ENCODE measurements around the gene RPRD1B.

The RPRD1B gene

GRCh38 chr20:38033330-38034107 is at the start of gene RPRD1B, which contains the start of gene TTI1:
TSS of gene RPRD1B (plus strand) at chr20:38033746. CDS start at chr20:38033948, 202 bp downstream.
TSS of gene TTI1 (minus strand) at chr20:38033456. CDS start at chr20:38013816, 19,640 bp downstream.
- H3K27me3 ChIP-seq (ENCODE audit: control insufficient read depth in 1 of 2, insufficient read depth in 2 of 2, low read length in 2 of 2): no peaks in the 10 kb centered on the region
- peak within 1 kb of the TSS; percentile 89 for H3K27ac ChIP-seq (ENCODE audit: low read depth, low read length)
- peak within 1 kb of the TSS; percentile 93 to 97 for H3K4me3 ChIP-seq (ENCODE audit: low read depth in 1 of 2, low read length in 2 of 2)
- peak within 1 kb of the TSS; percentile 88 to 99 for H3K9ac ChIP-seq (ENCODE audit: low read depth in 1 of 2, low read length in 2 of 2)
- H3K36me3 ChIP-seq (ENCODE audit: control insufficient read depth in 1 of 2, insufficient read depth in 2 of 2, low read length in 2 of 2): peaks cover 4 to 6% of the 10 kb centered on the region in 2 donors
- H3K9me3 ChIP-seq (ENCODE audit: control insufficient read depth in 1 of 2, low read length in 2 of 2): no peaks in the 10 kb centered on the region
- peaks cover 43 to 49% of the 10 kb centered on the region in 2 donors for H3K4me1 ChIP-seq (ENCODE audit: control insufficient read depth in 1 of 2, insufficient read depth in 2 of 2, low read length in 2 of 2)

- Histone ChIP-seq H3K9me3 (ENCODE audit: control insufficient read depth in 1 of 2, low read length in 2 of 2) (no peaks in the 10 kb centered on the region), H3K36me3 (ENCODE audit: control insufficient read depth in 1 of 2, insufficient read depth in 2 of 2, low read length in 2 of 2) (peaks cover 4 to 12% of the 10 kb centered on the region in 2 donors), H3K9ac (ENCODE audit: low read depth in 1 of 2, low read length in 2 of 2) (no peak overlapping the region), H3K27me3 (ENCODE audit: control insufficient read depth in 1 of 2, insufficient read depth in 2 of 2, low read length in 2 of 2) (no peaks in the 10 kb centered on the region), H3K27ac (ENCODE audit: low read depth, low read length) (no peak overlapping the region), H3K4me3 (ENCODE audit: low read depth in 1 of 2, low read length in 2 of 2) (no peak overlapping the region), H3K4me1 (ENCODE audit: control insufficient read depth in 1 of 2, insufficient read depth in 2 of 2, low read length in 2 of 2) (peaks cover 26 to 33% of the 10 kb centered on the region in 2 donors)
Observed at GRCh38 chr20:37984018-37984785, 49.3 kb upstream of the RPRD1B start.

- Histone ChIP-seq H3K4me1 (ENCODE audit: control insufficient read depth in 1 of 2, insufficient read depth in 2 of 2, low read length in 2 of 2) (peaks cover 44 to 48% of the 10 kb centered on the region in 2 donors), H3K36me3 (ENCODE audit: control insufficient read depth in 1 of 2, insufficient read depth in 2 of 2, low read length in 2 of 2) (peaks cover 4 to 12% of the 10 kb centered on the region in 2 donors), H3K27ac (ENCODE audit: low read depth, low read length) (no peak overlapping the region), H3K27me3 (ENCODE audit: control insufficient read depth in 1 of 2, insufficient read depth in 2 of 2, low read length in 2 of 2) (no peaks in the 10 kb centered on the region), H3K4me3 (ENCODE audit: low read depth in 1 of 2, low read length in 2 of 2) (no peak overlapping the region), H3K9me3 (ENCODE audit: control insufficient read depth in 1 of 2, low read length in 2 of 2) (no peaks in the 10 kb centered on the region), H3K9ac (ENCODE audit: low read depth in 1 of 2, low read length in 2 of 2) (no peak overlapping the region)
Observed at GRCh38 chr20:37986044-37986858, 47.3 kb upstream of the RPRD1B start.

GRCh38 chr20:37986873-37987601 is 46.5 kb upstream of the RPRD1B start:
- peaks cover 0 to 6% of the 10 kb centered on the region in 2 donors for H3K36me3 ChIP-seq (ENCODE audit: control insufficient read depth in 1 of 2, insufficient read depth in 2 of 2, low read length in 2 of 2)
- no peak overlapping the region for H3K27ac ChIP-seq (ENCODE audit: low read depth, low read length)
- no peaks in the 10 kb centered on the region for H3K27me3 ChIP-seq (ENCODE audit: control insufficient read depth in 1 of 2, insufficient read depth in 2 of 2, low read length in 2 of 2)
- H3K9me3 ChIP-seq (ENCODE audit: control insufficient read depth in 1 of 2, low read length in 2 of 2): no peaks in the 10 kb centered on the region
- no peak overlapping the region for H3K9ac ChIP-seq (ENCODE audit: low read depth in 1 of 2, low read length in 2 of 2)
- no peak overlapping the region for H3K4me3 ChIP-seq (ENCODE audit: low read depth in 1 of 2, low read length in 2 of 2)
- peaks cover 44 to 48% of the 10 kb centered on the region in 2 donors for H3K4me1 ChIP-seq (ENCODE audit: control insufficient read depth in 1 of 2, insufficient read depth in 2 of 2, low read length in 2 of 2)

GRCh38 chr20:37987602-37988290 is 45.8 kb upstream of the RPRD1B start:
- Histone ChIP-seq H3K27ac (ENCODE audit: low read depth, low read length) (no peak overlapping the region), H3K4me1 (ENCODE audit: control insufficient read depth in 1 of 2, insufficient read depth in 2 of 2, low read length in 2 of 2) (peaks cover 47 to 51% of the 10 kb centered on the region in 2 donors)

GRCh38 chr20:37988306-37988954 is 45.1 kb upstream of the RPRD1B start:
- no peak overlapping the region for H3K27ac ChIP-seq (ENCODE audit: low read depth, low read length)
- peaks cover 48 to 53% of the 10 kb centered on the region in 2 donors for H3K4me1 ChIP-seq (ENCODE audit: control insufficient read depth in 1 of 2, insufficient read depth in 2 of 2, low read length in 2 of 2)

More at GRCh38 chr20:37987602-37988290, 45.8 kb upstream of the RPRD1B start:
- Histone ChIP-seq H3K9ac (ENCODE audit: low read depth in 1 of 2, low read length in 2 of 2) (no peak overlapping the region), H3K4me3 (ENCODE audit: low read depth in 1 of 2, low read length in 2 of 2) (no peak overlapping the region), H3K36me3 (ENCODE audit: control insufficient read depth in 1 of 2, insufficient read depth in 2 of 2, low read length in 2 of 2) (peaks cover 0 to 6% of the 10 kb centered on the region in 2 donors), H3K27me3 (ENCODE audit: control insufficient read depth in 1 of 2, insufficient read depth in 2 of 2, low read length in 2 of 2) (no peaks in the 10 kb centered on the region), H3K9me3 (ENCODE audit: control insufficient read depth in 1 of 2, low read length in 2 of 2) (no peaks in the 10 kb centered on the region)

GRCh38 chr20:37989601-37990295 is 43.8 kb upstream of the RPRD1B start:
- Histone ChIP-seq H3K9ac (ENCODE audit: low read depth in 1 of 2, low read length in 2 of 2) (no peak overlapping the region), H3K4me1 (ENCODE audit: control insufficient read depth in 1 of 2, insufficient read depth in 2 of 2, low read length in 2 of 2) (peaks cover 48 to 53% of the 10 kb centered on the region in 2 donors), H3K27ac (ENCODE audit: low read depth, low read length) (no peak overlapping the region)

More at GRCh38 chr20:37988306-37988954, 45.1 kb upstream of the RPRD1B start:
- Histone ChIP-seq H3K9me3 (ENCODE audit: control insufficient read depth in 1 of 2, low read length in 2 of 2) (no peaks in the 10 kb centered on the region), H3K27me3 (ENCODE audit: control insufficient read depth in 1 of 2, insufficient read depth in 2 of 2, low read length in 2 of 2) (no peaks in the 10 kb centered on the region), H3K4me3 (ENCODE audit: low read depth in 1 of 2, low read length in 2 of 2) (no peak overlapping the region), H3K36me3 (ENCODE audit: control insufficient read depth in 1 of 2, insufficient read depth in 2 of 2, low read length in 2 of 2) (peaks cover 0 to under 1% of the 10 kb centered on the region in 2 donors), H3K9ac (ENCODE audit: low read depth in 1 of 2, low read length in 2 of 2) (no peak overlapping the region)

GRCh38 chr20:37990571-37991151 is 42.9 kb upstream of the RPRD1B start:
- H3K27ac ChIP-seq (ENCODE audit: low read depth, low read length): no peak overlapping the region
- H3K27me3 ChIP-seq (ENCODE audit: control insufficient read depth in 1 of 2, insufficient read depth in 2 of 2, low read length in 2 of 2): no peaks in the 10 kb centered on the region
- H3K36me3 ChIP-seq (ENCODE audit: control insufficient read depth in 1 of 2, insufficient read depth in 2 of 2, low read length in 2 of 2): peaks cover 6 to 20% of the 10 kb centered on the region in 2 donors
- H3K9me3 ChIP-seq (ENCODE audit: control insufficient read depth in 1 of 2, low read length in 2 of 2): no peaks in the 10 kb centered on the region
- H3K4me1 ChIP-seq (ENCODE audit: control insufficient read depth in 1 of 2, insufficient read depth in 2 of 2, low read length in 2 of 2): peaks cover 47 to 52% of the 10 kb centered on the region in 2 donors
- H3K9ac ChIP-seq (ENCODE audit: low read depth in 1 of 2, low read length in 2 of 2): no peak overlapping the region
- no peak overlapping the region for H3K4me3 ChIP-seq (ENCODE audit: low read depth in 1 of 2, low read length in 2 of 2)

More at GRCh38 chr20:37989601-37990295, 43.8 kb upstream of the RPRD1B start:
- peaks cover 0 to 11% of the 10 kb centered on the region in 2 donors for H3K36me3 ChIP-seq (ENCODE audit: control insufficient read depth in 1 of 2, insufficient read depth in 2 of 2, low read length in 2 of 2)
- no peak overlapping the region for H3K4me3 ChIP-seq (ENCODE audit: low read depth in 1 of 2, low read length in 2 of 2)
- H3K9me3 ChIP-seq (ENCODE audit: control insufficient read depth in 1 of 2, low read length in 2 of 2): no peaks in the 10 kb centered on the region
- H3K27me3 ChIP-seq (ENCODE audit: control insufficient read depth in 1 of 2, insufficient read depth in 2 of 2, low read length in 2 of 2): no peaks in the 10 kb centered on the region

All from duodenal mucosa (tissue), 2 donors.